Measurements from ENCODE around the gene PTTG2.
A peak's percentile ranks its signal among the peaks of the same experiment; 100 is the strongest.
"Not testable (repeated sequence)": the region's sequence is repeated elsewhere in the genome, so short reads cannot be mapped to it uniquely, and the experiment has no call there.

The PTTG2 gene

DNA sequence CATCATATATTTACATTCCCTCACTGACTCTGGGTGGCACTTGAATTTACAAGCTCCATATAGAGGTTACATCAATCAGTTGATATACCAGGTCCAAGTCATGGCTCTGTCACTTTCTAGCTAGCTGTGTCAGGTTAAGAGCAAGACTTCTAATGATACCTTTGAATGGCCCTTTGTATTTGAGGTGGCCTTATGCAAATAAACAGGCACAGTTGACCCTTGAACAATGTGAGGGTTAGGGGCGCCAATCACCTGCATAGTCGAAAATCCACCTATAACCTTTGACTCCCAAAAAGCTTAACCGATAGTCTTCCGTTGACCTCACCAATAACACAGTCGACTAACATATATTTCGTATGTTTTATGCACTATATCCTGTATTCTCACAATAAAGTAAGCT lies 1.3 kb upstream of the PTTG2 start:
- no peak for DNase-seq

GRCh38 chr4:37960679-37961450 lies 667 bp downstream of the PTTG2 start:
- DNase-seq = no peak

GRCh38 chr4:37964734-37965457 lies 4.7 kb downstream of the PTTG2 start:
- DNase-seq = no peak

GRCh38 chr4:37966044-37966443 lies 5.8 kb downstream of the PTTG2 start:
- DNase-seq = no peak

GRCh38 chr4:37967736-37968135 lies 7.5 kb downstream of the PTTG2 start:
- DNase-seq = no peak

GRCh38 chr4:37968747-37969146 lies 8.5 kb downstream of the PTTG2 start:
- DNase-seq = no peak

- peak; percentile 15 for DNase-seq
These were observed 10.5 kb downstream of the PTTG2 start for GRCh38 chr4:37970702-37971101.

- DNase-seq = no peak
These were observed 11.0 kb downstream of the PTTG2 start for GRCh38 chr4:37971202-37971601.

DNA sequence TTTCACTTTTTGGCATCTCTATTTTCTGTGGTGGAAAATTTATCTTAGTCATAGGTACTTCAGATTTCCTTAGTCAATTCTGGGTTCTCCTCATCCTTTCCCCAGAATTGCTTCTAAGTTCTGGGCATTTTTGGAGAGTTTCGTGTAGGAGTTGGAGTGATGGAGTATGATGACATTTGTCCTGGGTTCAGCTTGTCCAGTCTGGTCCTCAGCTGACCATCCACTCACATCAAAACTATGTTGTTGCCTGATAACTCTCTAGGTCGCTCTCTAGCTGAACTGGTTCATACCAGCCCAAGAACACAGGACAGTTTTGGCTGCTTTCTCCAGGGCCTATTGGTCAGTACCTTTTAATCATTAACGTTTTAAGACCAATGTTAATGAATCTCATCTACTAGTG lies 13.2 kb downstream of the PTTG2 start:
- no peak for DNase-seq

DNA sequence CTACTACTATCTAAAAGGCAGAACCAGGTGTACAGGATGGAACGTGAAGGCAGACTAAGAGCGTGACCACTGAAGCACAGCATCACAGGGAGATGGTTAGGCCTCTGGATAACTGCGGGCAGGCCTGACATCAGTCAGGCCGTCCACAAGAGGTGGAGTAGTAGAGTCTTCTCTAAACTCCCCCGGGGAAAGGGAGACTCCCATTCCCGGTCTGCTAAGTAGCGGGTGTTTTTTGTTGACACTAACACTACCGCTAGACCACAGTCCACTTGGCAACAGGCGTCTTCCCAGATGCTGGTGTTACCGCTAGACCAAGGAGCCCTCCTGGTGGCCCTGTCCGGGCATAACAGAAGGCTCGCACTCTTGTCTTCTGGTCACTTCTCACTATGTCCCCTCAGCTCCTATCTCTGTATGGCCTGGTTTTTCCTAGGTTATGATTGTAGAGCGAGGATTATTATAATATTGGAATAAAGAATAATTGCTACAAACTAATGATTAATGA lies 15.2 kb downstream of the PTTG2 start:
- not testable (repeated sequence) for DNase-seq

DNA sequence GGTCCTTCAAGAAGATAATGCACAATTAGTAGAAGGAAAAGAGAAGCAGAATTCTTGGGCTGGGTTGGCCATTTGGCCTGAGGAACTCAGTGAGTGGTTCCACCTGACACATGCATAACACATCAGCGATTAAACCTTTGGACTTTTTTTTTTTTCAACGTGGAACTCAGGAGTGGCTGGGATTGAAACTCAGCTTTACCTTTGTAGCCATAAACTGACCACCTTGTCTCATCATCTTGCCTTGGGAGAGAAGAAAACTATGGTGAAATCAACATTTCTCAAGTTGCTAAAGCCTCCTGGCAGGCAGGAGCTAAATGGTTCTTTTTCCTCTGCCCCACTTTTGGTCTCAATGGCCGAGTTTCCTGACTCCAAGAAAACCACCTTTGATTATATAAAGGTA lies 16.3 kb downstream of the PTTG2 start:
- no peak for DNase-seq

GRCh38 chr4:37976991-37977470 lies 16.8 kb downstream of the PTTG2 start:
- no peak for DNase-seq

- DNase-seq = no peak
These were observed 17.5 kb downstream of the PTTG2 start for GRCh38 chr4:37977471-37978247.

DNA sequence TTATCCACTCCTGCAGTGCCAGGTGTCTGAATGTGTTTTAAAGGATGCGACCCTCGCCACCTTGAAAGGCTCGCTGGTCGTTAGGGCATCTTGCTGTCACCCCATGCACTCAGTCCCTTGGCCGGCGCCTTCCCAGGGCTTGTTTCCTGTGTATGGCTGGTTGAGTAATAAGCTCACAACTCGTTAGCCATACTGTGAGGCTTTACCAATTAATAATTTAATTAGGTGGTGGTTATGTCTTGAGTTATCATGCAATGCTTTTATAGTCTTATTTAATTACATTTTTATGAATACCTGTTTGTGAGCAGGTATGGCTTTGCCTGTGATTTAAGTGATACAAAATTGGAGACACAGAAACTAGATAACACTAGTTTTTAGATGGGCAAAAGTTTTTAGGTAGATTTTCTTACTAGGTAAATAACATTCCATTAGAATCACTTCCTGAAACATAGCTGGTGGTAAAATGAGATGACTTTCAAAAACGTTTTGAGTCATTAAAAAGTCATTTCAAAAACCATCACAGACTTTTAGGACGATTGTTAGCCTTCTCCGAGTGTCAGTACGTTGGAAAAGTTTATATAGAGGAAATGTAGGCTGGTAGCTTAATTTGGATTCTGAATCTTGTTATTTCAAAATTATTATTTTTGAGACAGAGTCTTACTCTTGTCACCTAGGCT lies 18.2 kb downstream of the PTTG2 start:
- DNase-seq = no peak

DNA sequence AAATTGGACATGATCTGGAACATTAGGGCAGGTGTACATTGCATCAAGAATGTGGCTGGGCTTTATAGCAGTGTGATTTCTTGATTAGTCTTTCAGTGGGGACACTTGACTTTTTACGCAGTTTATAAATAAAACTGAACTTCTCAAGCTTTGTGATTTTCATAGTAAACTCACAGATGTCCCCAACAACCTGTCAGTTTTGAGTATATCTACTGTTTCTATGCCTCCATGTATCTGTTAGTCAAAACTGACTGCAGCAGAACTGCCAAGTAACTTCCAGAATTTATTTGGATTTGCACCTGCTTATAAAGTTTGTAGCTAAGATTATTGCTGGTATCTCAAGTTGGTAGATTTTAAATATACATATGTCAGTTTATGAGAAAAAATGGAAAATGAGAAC lies 20.0 kb downstream of the PTTG2 start:
- DNase-seq = no peak

GRCh38 chr4:37981425-37981824 lies 21.2 kb downstream of the PTTG2 start:
- no peak for DNase-seq

GRCh38 chr4:37981844-37982720 lies 21.9 kb downstream of the PTTG2 start:
- no peak for DNase-seq

GRCh38 chr4:37982736-37983135 lies 22.5 kb downstream of the PTTG2 start:
- DNase-seq = no peak

- DNase-seq = no peak
These were observed 23.8 kb downstream of the PTTG2 start for GRCh38 chr4:37983951-37984350.

GRCh38 chr4:37985730-37986275 lies 25.6 kb downstream of the PTTG2 start:
- no peak for DNase-seq

GRCh38 chr4:37988670-37989069 lies 28.5 kb downstream of the PTTG2 start:
- DNase-seq = no peak

Data from NCI-H2029 treated with DMSO at 0.1 percent for 48 hours (cell line).